HCT116 (cell line): Measurements from ENCODE around the gene EHD4. TPM values are rescaled to one million over a fixed set of nuclear protein-coding genes. Genes with fewer than 3 reads are reported as not detected.

Source experiments
- ATAC-seq: fragments of 200-7000 bp; cut with Tn5 transposase; 2 replicates; pipeline ENCODE4 v1.9.1; 2020; ENCODE audit warnings: mild to moderate bottlenecking, moderate library complexity
- BruUV-seq: library from RNA; stranded (reverse); fragments of 400-500 nt; replicated peaks from 2 replicates; lab custom pipeline; 2021; lab: Mats Ljungman, UMichigan
- CTCF ChIA-PET: fragments of 300-600 bp; sonication (Branson Sonifier 250); formaldehyde crosslinking; loops from one replicate; lab custom pipeline; 2021; ENCODE audit warnings: antibody characterized with exemption; lab: Charles Lee
- POLR2A ChIA-PET: fragments of 300-600, 350-600 bp; sonication (Branson Sonifier 250); formaldehyde crosslinking; loops from one replicate; lab custom pipeline; 2021; ENCODE audit warnings: antibody characterized with exemption; lab: Charles Lee
- RAD21 ChIA-PET, 2 experiments: fragments of 300-600 bp; sonication (Branson Sonifier 250); formaldehyde crosslinking; loops; one replicate each; lab custom pipeline; 2023; ENCODE audit warnings: low total read pairs in 2 of 2; ENCODE audit not compliant: uncharacterized antibody in 2 of 2, unreplicated experiment in 2 of 2, low non-redundant PET in 1 of 2; lab: Charles Lee
- DNase-seq: peaks from one replicate; pipeline ENCODE4 v3.0.0-alpha.2; 2010; ENCODE audit warnings: low read depth, low spot score
- H2AFZ ChIP-seq: fragments of 200-600 bp; shearing (Covaris generic), sonication (generic); 2 replicates; pipeline ENCODE4 v1.6.1; 2017; ENCODE audit warnings: low read depth, mixed run types, mixed read lengths, antibody characterized with exemption, low read length; ENCODE audit not compliant: poor library complexity, severe bottlenecking
- H3K27ac ChIP-seq: 2 replicates; pipeline ENCODE4 v1.5.1; 2012; ENCODE audit warnings: low read depth, low read length
- H3K27me3 ChIP-seq: fragments of 200-600 bp; sonication (generic); 2 replicates; pipeline ENCODE4 v1.6.1; 2016; ENCODE audit warnings: mixed run types, low read length, mixed read lengths; ENCODE audit not compliant: insufficient read depth
- H3K36me3 ChIP-seq, 2 experiments: fragments of 200-500 bp in 1 of 2; fragments of 200-600 bp in 1 of 2; sonication (Bioruptor generic) in 1 of 2; sonication (generic) in 1 of 2; 2 replicates each; pipeline versions ENCODE4 v1.5.1 to v1.6.1; 2014 to 2016; ENCODE audit warnings: low read length in 2 of 2, inconsistent platforms in 1 of 2, mixed read lengths in 1 of 2, mixed run types in 1 of 2; ENCODE audit not compliant: insufficient read depth in 2 of 2, control insufficient read depth in 1 of 2
- H3K4me1 ChIP-seq, 2 experiments: fragments of 200-600 bp in 1 of 2; sonication (generic) in 1 of 2; 2 replicates each; pipeline versions ENCODE4 v1.5.1 to v1.6.1; 2012 to 2017; ENCODE audit warnings: low read length in 2 of 2, inconsistent platforms in 1 of 2, mild to moderate bottlenecking in 1 of 2, mixed read lengths in 1 of 2, mixed run types in 1 of 2, moderate library complexity in 1 of 2; ENCODE audit not compliant: insufficient read depth in 2 of 2, control insufficient read depth in 1 of 2
- H3K4me2 ChIP-seq: fragments of 200-600 bp; sonication (generic); 2 replicates; pipeline ENCODE4 v1.6.1; 2017; ENCODE audit warnings: mixed run types, low read length, mixed read lengths
- H3K4me3 ChIP-seq, 2 experiments: fragments of 200-600 bp in 1 of 2; sonication (generic) in 1 of 2; replicated peaks in 1 of 2; 2 replicates each; pipeline ENCODE4 v1.5.1; 2011 to 2016; ENCODE audit warnings: low read length in 2 of 2, control low read depth in 1 of 2, low read depth in 1 of 2, mild to moderate bottlenecking in 1 of 2, mixed read lengths in 1 of 2, mixed run types in 1 of 2
- H3K79me2 ChIP-seq: fragments of 200-600 bp; sonication (generic); 2 replicates; pipeline ENCODE4 v1.6.1; 2017; ENCODE audit warnings: mild to moderate bottlenecking, mixed run types, low read length, moderate library complexity, mixed read lengths; ENCODE audit not compliant: insufficient read depth
- H3K9ac ChIP-seq: fragments of 200-600 bp; sonication (generic); 2 replicates; pipeline ENCODE4 v1.6.1; 2016; ENCODE audit warnings: low read length, mixed read lengths
- H3K9me2 ChIP-seq: fragments of 200-600 bp; sonication (generic), shearing (Covaris generic); 2 replicates; pipeline ENCODE4 v1.6.1; 2017; ENCODE audit warnings: mixed run types, mild to moderate bottlenecking, moderate library complexity; ENCODE audit not compliant: insufficient read depth
- H3K9me3 ChIP-seq, 2 experiments: fragments of 200-500 bp in 1 of 2; fragments of 200-600 bp in 1 of 2; sonication (Bioruptor generic) in 1 of 2; sonication (generic) in 1 of 2; 2 replicates each; pipeline ENCODE4 v1.6.1; 2014 to 2017; ENCODE audit warnings: low read length in 2 of 2, mixed read lengths in 2 of 2, inconsistent platforms in 1 of 2, low read depth in 1 of 2, mild to moderate bottlenecking in 1 of 2, mixed run types in 1 of 2, moderate library complexity in 1 of 2; ENCODE audit not compliant: control insufficient read depth in 1 of 2, insufficient read depth in 1 of 2
- H4K20me1 ChIP-seq: fragments of 200-600 bp; sonication (generic), shearing (Covaris generic); 2 replicates; pipeline ENCODE4 v1.6.1; 2017; ENCODE audit warnings: mixed run types, mild to moderate bottlenecking, moderate library complexity; ENCODE audit not compliant: insufficient read depth
- CEBPB ChIP-seq: IDR thresholded peaks from 2 replicates; pipeline ENCODE4 v1.6.1; 2012; ENCODE audit warnings: low read depth
- EGR1 ChIP-seq: IDR thresholded peaks from 2 replicates; pipeline ENCODE4 v1.6.1; 2012; ENCODE audit warnings: low read depth
- ELF1 ChIP-seq: IDR thresholded peaks from 2 replicates; pipeline ENCODE4 v1.6.1; 2012; ENCODE audit warnings: low read depth, borderline replicate concordance
- EZH2 ChIP-seq: fragments of 200-600 bp; sonication (generic); IDR thresholded peaks from 2 replicates; pipeline ENCODE4 v1.6.1; 2017; ENCODE audit warnings: antibody characterized with exemption, mixed run types
- JUND ChIP-seq: IDR thresholded peaks from 2 replicates; pipeline ENCODE4 v1.6.1; 2012
- POLR2A ChIP-seq: IDR thresholded peaks from 2 replicates; pipeline ENCODE4 v1.7.0; 2011; ENCODE audit warnings: borderline replicate concordance; ENCODE audit not compliant: insufficient read depth, insufficient read length; ENCODE audit errors: extremely low read depth
- POLR2AphosphoS5 ChIP-seq: IDR thresholded peaks from 2 replicates; pipeline ENCODE4 v1.6.1; 2011; ENCODE audit warnings: mild to moderate bottlenecking, low read depth, low read length, moderate library complexity
- SIN3A ChIP-seq: IDR thresholded peaks from 2 replicates; pipeline ENCODE4 v1.6.1; 2012; ENCODE audit warnings: low read depth
- SP1 ChIP-seq: IDR thresholded peaks from 2 replicates; pipeline ENCODE4 v1.6.1; 2012; ENCODE audit warnings: low read depth
- SRF ChIP-seq: IDR thresholded peaks from 2 replicates; pipeline ENCODE4 v1.6.1; 2012; ENCODE audit warnings: low read depth
- TCF7L2 ChIP-seq: IDR thresholded peaks from 2 replicates; pipeline ENCODE4 v1.7.0; 2011; ENCODE audit warnings: borderline replicate concordance, inconsistent platforms; ENCODE audit not compliant: insufficient read depth, insufficient read length; ENCODE audit errors: extremely low read depth
- YY1 ChIP-seq: IDR thresholded peaks from 2 replicates; pipeline ENCODE4 v1.6.1; 2011; ENCODE audit warnings: low read length, low read depth, moderate library complexity, mild to moderate bottlenecking; ENCODE audit not compliant: insufficient replicate concordance; ENCODE audit errors: extremely low read depth
- ZFX ChIP-seq: fragments of 450-650 bp; IDR thresholded peaks from 2 replicates; pipeline ENCODE4 v1.6.1; 2017
- ZNF274 ChIP-seq: fragments of 200-500 bp; sonication (Bioruptor generic); IDR thresholded peaks from 2 replicates; pipeline ENCODE4 v1.6.1; 2014; ENCODE audit warnings: mild to moderate bottlenecking, low read depth, low read length, inconsistent platforms
- intact Hi-C: fragments of 100-400 bp; cut with micrococcal nuclease; formaldehyde crosslinking; loops from 2 replicates; pipeline ENCODE4 v1.10.0; 2022
- total RNA-seq: library from RNA; stranded (reverse); gene quantifications from one replicate; pipeline ENCODE4 v1.2.1, GENCODE V29; 2021; ENCODE audit not compliant: unreplicated experiment
- TF ChIP-seq, protein P1 (sequence below): IDR thresholded peaks from 2 replicates; pipeline ENCODE4 v1.6.1; 2012
- TF ChIP-seq, protein P2 (sequence below), 3 experiments: fragments of 200-600 bp in 1 of 3; sonication (generic) in 1 of 3; IDR thresholded peaks in 2 of 3; conservative IDR thresholded peaks in 1 of 3; 2 replicates each; pipeline ENCODE4 v1.5.1; 2012 to 2017; ENCODE audit warnings: low read depth in 2 of 3, low read length in 2 of 3, antibody characterized with exemption in 1 of 3, borderline replicate concordance in 1 of 3, control low read depth in 1 of 3, mild to moderate bottlenecking in 1 of 3, mixed read lengths in 1 of 3, mixed run types in 1 of 3, moderate library complexity in 1 of 3; ENCODE audit not compliant: insufficient read depth in 1 of 3

Gene EHD4
- total RNA-seq, 1 experiment from 2014 or later = 28.0 TPM

- TF ChIP-seq SP1 (no peak), POLR2A (no peak), EZH2 (no peak)
Observed at GRCh38 chr15:41914411-41914810, 57.9 kb downstream of the EHD4 start (continued).

DNA sequence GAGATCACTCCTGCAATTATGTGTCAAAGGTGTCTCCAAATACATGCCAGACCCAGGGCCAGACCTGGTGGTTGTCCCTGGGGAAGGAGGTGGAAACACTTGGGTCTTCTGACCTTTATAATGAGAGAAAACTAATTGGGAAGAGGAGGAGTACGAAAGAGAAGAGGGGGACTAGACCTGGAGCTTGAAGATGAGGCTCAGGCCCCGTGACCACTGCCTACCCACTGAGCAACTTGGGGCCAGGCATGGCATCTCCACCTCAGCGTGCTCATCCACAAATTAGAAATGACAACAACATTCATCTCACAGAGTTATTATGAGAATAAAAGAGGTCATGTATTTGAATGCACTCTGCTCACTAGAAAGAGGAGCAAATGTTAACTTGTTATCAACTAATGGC lies 59.1 kb downstream of the EHD4 start:
- no peaks in the 10 kb centered on the region for H3K27me3 ChIP-seq
- peaks cover 10 to 12% of the 10 kb centered on the region in 2 experiments for H3K4me1 ChIP-seq
- DNase-seq (no peak), ATAC-seq (no peak)
- no peak overlapping the region for H2AFZ ChIP-seq
- CTCF ChIA-PET = interaction anchor here (1.8 kb wide), 1 partner anchor 9 kb away, joined by 6 read pairs; no protein-coding TSS in a partner anchor
- peaks cover 14% of the 10 kb centered on the region; the same call in 1 of the 2 replicates for H3K79me2 ChIP-seq
- H3K9me3 ChIP-seq = no peaks in the 10 kb centered on the region
- no peak overlapping the region for H3K4me2 ChIP-seq
- RAD21 ChIA-PET = no interaction called here
- H3K27ac ChIP-seq = no peak overlapping the region
- no TSS peak for BruUV-seq
- no peaks in the 10 kb centered on the region for H4K20me1 ChIP-seq
- no peak overlapping the region for H3K4me3 ChIP-seq
- intact Hi-C loops = no loop called here
- peaks cover 6 to 13% of the 10 kb centered on the region in 2 experiments; a peak in 3 of 4 replicates for H3K36me3 ChIP-seq
- POLR2A ChIA-PET = no interaction called here
- TF ChIP-seq EGR1 (no peak), JUND (no peak), POLR2A (no peak), CEBPB (no peak)
- H3K9me2 ChIP-seq = no peaks in the 10 kb centered on the region
- H3K9ac ChIP-seq = no peak overlapping the region

DNA sequence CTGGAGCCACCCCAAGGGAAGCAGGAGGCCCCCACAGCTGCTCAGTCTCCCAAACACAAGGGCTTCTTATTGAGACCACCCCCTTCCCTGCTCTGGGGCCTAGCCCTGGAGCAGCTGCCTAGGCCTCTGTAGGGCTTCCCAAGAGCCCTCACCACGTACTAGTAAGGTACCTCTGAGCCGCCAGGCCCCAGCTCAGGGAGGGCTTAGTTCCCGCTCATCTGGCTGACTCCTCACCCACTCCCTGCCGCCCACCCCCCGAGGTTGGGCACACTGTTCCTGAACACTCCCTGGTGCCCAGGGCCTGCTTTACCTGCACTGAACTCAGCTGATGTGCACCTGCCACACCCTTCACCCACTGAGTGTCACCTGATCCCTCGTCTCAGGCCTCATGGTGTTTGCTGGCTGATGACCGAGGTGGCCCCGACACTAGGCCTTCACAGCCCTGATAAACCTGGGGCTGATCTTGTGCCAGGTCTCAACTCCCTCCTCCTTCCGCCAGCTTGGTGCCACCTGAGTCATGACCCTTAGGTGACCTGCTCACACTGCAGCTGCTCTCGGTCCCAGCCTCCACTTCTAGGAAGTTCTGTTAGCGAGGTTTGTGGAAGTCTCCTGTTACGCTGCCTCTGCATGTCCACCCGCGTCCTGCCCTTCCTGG lies 60.5 kb downstream of the EHD4 start:
- POLR2A ChIA-PET = no interaction called here
- peaks cover 14% of the 10 kb centered on the region; the same call in 1 of the 2 replicates for H3K79me2 ChIP-seq
- no peaks in the 10 kb centered on the region for H4K20me1 ChIP-seq
- no peak overlapping the region for H3K4me3 ChIP-seq
- BruUV-seq = no TSS peak
- RAD21 ChIA-PET = no interaction called here
- no peaks in the 10 kb centered on the region for H3K27me3 ChIP-seq
- no peak for DNase-seq
- no peak for TF ChIP-seq TCF7L2
- no peak for TF ChIP-seq SRF
- no peak for TF ChIP-seq POLR2AphosphoS5
- no peak for TF ChIP-seq POLR2A
- no peak for TF ChIP-seq SIN3A
- TF ChIP-seq EGR1 = no peak
- TF ChIP-seq YY1 = no peak
- no peak for TF ChIP-seq ELF1
- TF ChIP-seq, protein P1, sequence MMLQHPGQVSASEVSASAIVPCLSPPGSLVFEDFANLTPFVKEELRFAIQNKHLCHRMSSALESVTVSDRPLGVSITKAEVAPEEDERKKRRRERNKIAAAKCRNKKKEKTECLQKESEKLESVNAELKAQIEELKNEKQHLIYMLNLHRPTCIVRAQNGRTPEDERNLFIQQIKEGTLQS = no peak
- TF ChIP-seq ZNF274 = no peak
- no peak for TF ChIP-seq ZFX
- TF ChIP-seq, protein P2, sequence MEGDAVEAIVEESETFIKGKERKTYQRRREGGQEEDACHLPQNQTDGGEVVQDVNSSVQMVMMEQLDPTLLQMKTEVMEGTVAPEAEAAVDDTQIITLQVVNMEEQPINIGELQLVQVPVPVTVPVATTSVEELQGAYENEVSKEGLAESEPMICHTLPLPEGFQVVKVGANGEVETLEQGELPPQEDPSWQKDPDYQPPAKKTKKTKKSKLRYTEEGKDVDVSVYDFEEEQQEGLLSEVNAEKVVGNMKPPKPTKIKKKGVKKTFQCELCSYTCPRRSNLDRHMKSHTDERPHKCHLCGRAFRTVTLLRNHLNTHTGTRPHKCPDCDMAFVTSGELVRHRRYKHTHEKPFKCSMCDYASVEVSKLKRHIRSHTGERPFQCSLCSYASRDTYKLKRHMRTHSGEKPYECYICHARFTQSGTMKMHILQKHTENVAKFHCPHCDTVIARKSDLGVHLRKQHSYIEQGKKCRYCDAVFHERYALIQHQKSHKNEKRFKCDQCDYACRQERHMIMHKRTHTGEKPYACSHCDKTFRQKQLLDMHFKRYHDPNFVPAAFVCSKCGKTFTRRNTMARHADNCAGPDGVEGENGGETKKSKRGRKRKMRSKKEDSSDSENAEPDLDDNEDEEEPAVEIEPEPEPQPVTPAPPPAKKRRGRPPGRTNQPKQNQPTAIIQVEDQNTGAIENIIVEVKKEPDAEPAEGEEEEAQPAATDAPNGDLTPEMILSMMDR (IDR thresholded peaks at IDR 0.05 in 2 of 3, conservative IDR thresholded peaks at IDR 0.05 in 1 of 3; ENCODE audit: borderline replicate concordance in 1 of 3, insufficient read depth in 1 of 3, low read depth in 2 of 3, low read length in 2 of 3) = no peak
- TF ChIP-seq EZH2 = no peak
- no peak for TF ChIP-seq CEBPB
- no peaks in the 10 kb centered on the region for H3K4me1 ChIP-seq
- intact Hi-C loops = no loop called here
- no peak overlapping the region for H3K9ac ChIP-seq
- no peak overlapping the region for H3K27ac ChIP-seq
- H2AFZ ChIP-seq = no peak overlapping the region
- H3K9me3 ChIP-seq = no peaks in the 10 kb centered on the region
- no peaks in the 10 kb centered on the region for H3K9me2 ChIP-seq
- CTCF ChIA-PET = no interaction called here
- ATAC-seq = no peak; the same call in 1 of the 2 replicates
- no peak overlapping the region for H3K4me2 ChIP-seq
- H3K36me3 ChIP-seq = peaks cover 8 to 11% of the 10 kb centered on the region in 2 experiments; a peak in 3 of 4 replicates
